Measurements from ENCODE around the gene COBLL1.

- no peak for TF ChIP-seq CTCF (IDR thresholded peaks at IDR 0.05)
- TF ChIP-seq POLR2A (IDR thresholded peaks at IDR 0.05): no peak
- no peak for TF ChIP-seq POLR2AphosphoS5 (IDR thresholded peaks at IDR 0.05)
Observed at GRCh38 chr2:164722616-164723338, 118.8 kb downstream of the COBLL1 start.
